SK-N-SH (cell line): ENCODE results near the gene CYP4F12. TPM values are rescaled to one million over a fixed set of nuclear protein-coding genes. Genes with fewer than 3 reads are reported as not detected.

Experiments
- CTCF ChIA-PET: fragments of 300-600, 350-600 bp; formaldehyde crosslinking; extraction: SDS; loops from one replicate; lab custom pipeline; 2021; lab: Yijun Ruan, JAX
- POLR2A ChIA-PET: fragments of 350-600 bp; sonication (Branson Sonifier 250); formaldehyde crosslinking; extraction: SDS; loops from one replicate; lab custom pipeline; 2020; ENCODE audit warnings: antibody characterized with exemption, inconsistent platforms; lab: Yijun Ruan, JAX
- DNase-seq: peaks from one replicate; pipeline ENCODE4 v3.0.0; 2012
- H2AFZ ChIP-seq: fragments of 200-600 bp; sonication (generic); 2 replicates; pipeline ENCODE4 v1.8.1; 2016; ENCODE audit warnings: antibody characterized with exemption, mild to moderate bottlenecking, low read depth
- H3F3A ChIP-seq: fragments of 200-600 bp; sonication (generic); replicated peaks from 2 replicates; pipeline ENCODE3; 2016; ENCODE audit warnings: antibody characterized with exemption, mild to moderate bottlenecking; ENCODE audit not compliant: insufficient read depth
- H3K27ac ChIP-seq, 2 experiments: fragments of 200-500 bp in 1 of 2; fragments of 200-600 bp in 1 of 2; sonication (Bioruptor generic) in 1 of 2; sonication (generic), shearing (Covaris generic) in 1 of 2; 2 replicates each; pipeline versions ENCODE4 v1.5.1 to v1.6.1; 2014 to 2016; ENCODE audit warnings: low read depth in 2 of 2, inconsistent platforms in 1 of 2, low read length in 1 of 2, mild to moderate bottlenecking in 1 of 2, mixed read lengths in 1 of 2
- H3K27me3 ChIP-seq: fragments of 200-600 bp; sonication (generic), shearing (Covaris generic); 2 replicates; pipeline ENCODE4 v1.6.1; 2016; ENCODE audit warnings: mixed run types; ENCODE audit not compliant: insufficient read depth
- H3K36me3 ChIP-seq, 2 experiments: fragments of 200-500 bp in 1 of 2; fragments of 200-600 bp in 1 of 2; sonication (Bioruptor generic) in 1 of 2; sonication (generic) in 1 of 2; replicated peaks in 1 of 2; 2 replicates each; pipeline versions ENCODE3 to v1.5.1; 2014 to 2016; ENCODE audit warnings: low read length in 1 of 2, mild to moderate bottlenecking in 1 of 2; ENCODE audit not compliant: insufficient read depth in 2 of 2, control insufficient read depth in 1 of 2
- H3K4me1 ChIP-seq, 2 experiments: fragments of 200-500 bp in 1 of 2; fragments of 200-600 bp in 1 of 2; sonication (Bioruptor generic) in 1 of 2; sonication (generic), shearing (Covaris generic) in 1 of 2; 2 replicates each; pipeline versions ENCODE4 v1.5.1 to v1.6.1; 2014 to 2016; ENCODE audit warnings: low read depth in 1 of 2, low read length in 1 of 2, mixed run types in 1 of 2; ENCODE audit not compliant: insufficient read depth in 2 of 2, control insufficient read depth in 1 of 2
- H3K4me2 ChIP-seq: fragments of 200-600 bp; sonication (generic), shearing (Covaris generic); 2 replicates; pipeline ENCODE4 v1.6.1; 2017; ENCODE audit warnings: mixed run types
- H3K4me3 ChIP-seq, 2 experiments: fragments of 200-500 bp in 1 of 2; fragments of 200-600 bp in 1 of 2; sonication (Bioruptor generic) in 1 of 2; sonication (generic), shearing (Covaris generic) in 1 of 2; 2 replicates each; pipeline versions ENCODE4 v1.5.1 to v1.8.1; 2014 to 2016; ENCODE audit warnings: low read depth in 2 of 2, inconsistent platforms in 1 of 2, low read length in 1 of 2, mild to moderate bottlenecking in 1 of 2, mixed read lengths in 1 of 2, moderate library complexity in 1 of 2
- H3K79me2 ChIP-seq: fragments of 200-600 bp; sonication (generic); 2 replicates; pipeline ENCODE4 v1.8.1; 2017; ENCODE audit warnings: mild to moderate bottlenecking; ENCODE audit not compliant: insufficient read depth
- H3K9ac ChIP-seq: fragments of 200-600 bp; sonication (generic); 2 replicates; pipeline ENCODE4 v1.6.1; 2017; ENCODE audit warnings: mixed run types
- H3K9me2 ChIP-seq: fragments of 200-600 bp; sonication (generic); 2 replicates; pipeline ENCODE4 v1.6.1; 2017; ENCODE audit warnings: mixed run types
- H3K9me3 ChIP-seq: fragments of 200-600 bp; sonication (generic); 2 replicates; pipeline ENCODE4 v1.6.1; 2017; ENCODE audit warnings: mixed run types, mild to moderate bottlenecking, moderate library complexity
- H4K20me1 ChIP-seq: fragments of 200-600 bp; sonication (generic); 2 replicates; pipeline ENCODE4 v1.6.1; 2017; ENCODE audit warnings: mild to moderate bottlenecking, mixed run types; ENCODE audit not compliant: insufficient read depth
- CHD2 ChIP-seq: fragments of 150-350 bp; IDR thresholded peaks from 2 replicates; pipeline ENCODE4 v1.6.1; 2018; ENCODE audit warnings: low read length; ENCODE audit not compliant: partially characterized antibody
- EP300 ChIP-seq, 2 experiments: IDR thresholded peaks; 2 replicates each; pipeline versions ENCODE4 v1.4.0 to v1.6.1; 2012; ENCODE audit warnings: borderline replicate concordance in 1 of 2, low read depth in 1 of 2, low read length in 1 of 2
- EZH2phosphoT487 ChIP-seq: fragments of 200-600 bp; sonication (generic); IDR thresholded peaks from 2 replicates; pipeline ENCODE4 v1.6.1; 2017; ENCODE audit warnings: low read depth, mixed run types, mild to moderate bottlenecking, antibody characterized with exemption, moderate library complexity, borderline replicate concordance
- FOSL2 ChIP-seq: IDR thresholded peaks from 2 replicates; pipeline ENCODE4 v1.4.0; 2012; ENCODE audit warnings: low read depth, mild to moderate bottlenecking, moderate library complexity, borderline replicate concordance
- GATA2 ChIP-seq: sonication (generic); formaldehyde crosslinking; IDR thresholded peaks from 2 replicates; pipeline ENCODE4 v1.5.0; 2020; ENCODE audit warnings: mild to moderate bottlenecking, missing genetic modification reagents
- IRF3 ChIP-seq: fragments of 150-350 bp; IDR thresholded peaks from 2 replicates; pipeline ENCODE4 v1.6.1; 2016; ENCODE audit warnings: mild to moderate bottlenecking, low read depth, low read length
- MAX ChIP-seq: IDR thresholded peaks from 2 replicates; pipeline ENCODE4 v1.4.0; 2012; ENCODE audit warnings: low read depth
- NFIC ChIP-seq: IDR thresholded peaks from 2 replicates; pipeline ENCODE4 v1.4.0; 2012; ENCODE audit warnings: borderline replicate concordance
- NRF1 ChIP-seq: IDR thresholded peaks from 2 replicates; pipeline ENCODE4 v1.6.1; 2012; ENCODE audit warnings: low read depth, mild to moderate bottlenecking, low read length
- PBX3 ChIP-seq: IDR thresholded peaks from 2 replicates; pipeline ENCODE4; 2012
- RAD21 ChIP-seq: IDR thresholded peaks from 2 replicates; pipeline ENCODE4 v1.6.1; 2012; ENCODE audit warnings: mild to moderate bottlenecking, low read length
- RCOR1 ChIP-seq: fragments of 150-350 bp; IDR thresholded peaks from 2 replicates; pipeline ENCODE4 v1.6.1; 2017; ENCODE audit warnings: antibody characterized with exemption, low read length
- RXRA ChIP-seq: IDR thresholded peaks from 2 replicates; pipeline ENCODE4 v1.4.0; 2012; ENCODE audit warnings: low read depth, mild to moderate bottlenecking, borderline replicate concordance
- TAF1 ChIP-seq: IDR thresholded peaks from 2 replicates; pipeline ENCODE4 v1.6.1; 2012; ENCODE audit warnings: low read depth, mild to moderate bottlenecking, low read length, moderate library complexity, borderline replicate concordance
- TEAD4 ChIP-seq: IDR thresholded peaks from 2 replicates; pipeline ENCODE4 v1.4.0; 2012; ENCODE audit warnings: mild to moderate bottlenecking, borderline replicate concordance; ENCODE audit not compliant: insufficient read depth
- ZBTB33 ChIP-seq: IDR thresholded peaks from 2 replicates; pipeline ENCODE4 v1.4.0; 2012; ENCODE audit warnings: low read depth, borderline replicate concordance
- WGBS: methylation state at CpG from one replicate; pipeline ENCODE4 v1.1.6; 2017; ENCODE audit warnings: low lambda C conversion rate; 5-methylcytosine and 5-hydroxymethylcytosine counted together
- polyA plus RNA-seq, 3 experiments: library from polyadenylated mRNA; depleted of rRNA; stranded (reverse); fragments of >200 nt; gene quantifications; 2 replicates each; pipeline ENCODE4 v1.2.3, GENCODE V29; 2012
- TF ChIP-seq, protein P1 (sequence below): IDR thresholded peaks from 2 replicates; pipeline ENCODE4 v1.4.0; 2012; ENCODE audit warnings: low read depth, borderline replicate concordance

Gene CYP4F12
- polyA plus RNA-seq, 1 of the 3 experiments (the other 2 are of a cell fraction) = not detected

DNA sequence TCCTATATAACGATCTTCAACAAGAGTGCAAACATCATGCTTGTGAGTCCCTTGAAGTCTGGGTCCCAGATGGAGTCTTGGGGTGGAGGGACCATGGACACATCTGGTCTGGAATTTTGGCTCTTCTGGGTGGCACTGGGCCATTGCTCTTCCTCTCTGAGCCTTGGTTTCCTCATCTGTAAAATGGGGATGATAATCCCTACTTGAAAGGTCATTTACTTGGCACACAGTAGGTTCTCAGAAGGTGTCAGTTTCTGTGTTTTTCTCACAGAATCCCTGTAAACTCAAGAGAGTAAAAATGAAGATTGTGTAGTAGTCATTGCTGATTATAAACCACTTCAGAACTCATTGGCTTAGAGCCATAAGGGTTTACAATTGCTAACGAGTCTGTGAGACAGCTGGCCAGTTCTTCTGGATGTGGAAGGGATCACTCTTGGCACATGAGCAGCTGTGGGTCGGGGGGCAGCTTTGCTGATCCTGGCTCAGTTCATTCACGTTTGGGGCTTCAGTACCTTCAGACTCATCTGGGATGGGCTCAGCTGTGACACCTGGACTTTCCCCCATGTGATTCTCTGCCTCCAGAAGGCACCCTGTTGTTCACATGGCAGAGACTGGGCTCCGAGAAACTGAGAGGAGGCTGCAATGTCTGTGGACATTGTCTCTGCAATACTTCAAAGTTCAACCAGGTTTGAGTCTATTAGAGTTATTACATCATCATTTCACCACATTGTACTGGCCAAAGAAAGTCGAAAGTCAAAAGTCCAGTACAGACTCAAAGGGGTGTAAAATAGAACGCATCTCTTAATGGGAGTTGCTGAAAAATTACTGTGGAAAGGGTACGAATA lies 7.8 kb downstream of the CYP4F12 start:
- H4K20me1 ChIP-seq = no peaks in the 10 kb centered on the region
- no peaks in the 10 kb centered on the region for H3K9me2 ChIP-seq
- no peaks in the 10 kb centered on the region for H3K36me3 ChIP-seq
- no peak overlapping the region for H3K9ac ChIP-seq
- no peak overlapping the region for H3K4me2 ChIP-seq
- H2AFZ ChIP-seq = no peak overlapping the region
- H3K27ac ChIP-seq = no peak overlapping the region
- CTCF ChIA-PET = no interaction called here
- H3F3A ChIP-seq = no peaks in the 10 kb centered on the region
- DNase-seq = no peak
- 1% methylated on average over 7 of the region's 8 CpGs for WGBS
- H3K4me3 ChIP-seq = no peak overlapping the region
- H3K9me3 ChIP-seq = no peaks in the 10 kb centered on the region
- H3K79me2 ChIP-seq = no peaks in the 10 kb centered on the region
- POLR2A ChIA-PET = no interaction called here
- TF ChIP-seq TEAD4 (no peak), IRF3 (no peak), NRF1 (no peak), NFIC (no peak), PBX3 (no peak), FOSL2 (no peak), EP300 (IDR thresholded peaks at IDR 0.05; ENCODE audit: borderline replicate concordance in 1 of 2, low read depth in 1 of 2, low read length in 1 of 2) (no peak), EZH2phosphoT487 (no peak), MAX (no peak), TAF1 (no peak)
- H3K4me1 ChIP-seq = no peaks in the 10 kb centered on the region
- no peaks in the 10 kb centered on the region for H3K27me3 ChIP-seq

DNA sequence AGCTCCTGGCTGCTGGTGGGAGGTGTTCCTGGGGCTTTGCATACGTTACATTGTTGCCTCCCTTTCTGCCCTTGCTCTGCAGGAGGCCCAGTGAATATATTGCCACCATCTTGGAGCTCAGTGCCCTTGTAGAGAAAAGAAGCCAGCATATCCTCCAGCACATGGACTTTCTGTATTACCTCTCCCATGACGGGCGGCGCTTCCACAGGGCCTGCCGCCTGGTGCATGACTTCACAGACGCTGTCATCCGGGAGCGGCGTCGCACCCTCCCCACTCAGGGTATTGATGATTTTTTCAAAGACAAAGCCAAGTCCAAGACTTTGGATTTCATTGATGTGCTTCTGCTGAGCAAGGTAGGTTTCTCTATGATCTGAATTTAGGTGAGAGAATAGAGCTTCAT lies 10.5 kb downstream of the CYP4F12 start:
- no peak overlapping the region for H3K4me3 ChIP-seq
- TF ChIP-seq RXRA = no peak
- no peak for TF ChIP-seq RCOR1
- TF ChIP-seq, protein P1, sequence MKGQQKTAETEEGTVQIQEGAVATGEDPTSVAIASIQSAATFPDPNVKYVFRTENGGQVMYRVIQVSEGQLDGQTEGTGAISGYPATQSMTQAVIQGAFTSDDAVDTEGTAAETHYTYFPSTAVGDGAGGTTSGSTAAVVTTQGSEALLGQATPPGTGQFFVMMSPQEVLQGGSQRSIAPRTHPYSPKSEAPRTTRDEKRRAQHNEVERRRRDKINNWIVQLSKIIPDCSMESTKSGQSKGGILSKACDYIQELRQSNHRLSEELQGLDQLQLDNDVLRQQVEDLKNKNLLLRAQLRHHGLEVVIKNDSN = no peak
- TF ChIP-seq MAX = no peak
- TF ChIP-seq NRF1 = no peak
- TF ChIP-seq TEAD4 = no peak
- TF ChIP-seq FOSL2 = no peak
- no peak for TF ChIP-seq CHD2
- no peak for TF ChIP-seq IRF3
- no peak for TF ChIP-seq ZBTB33
- TF ChIP-seq GATA2 (CRISPR knock-in tag) = no peak
- TF ChIP-seq RAD21 = no peak

More for the DNA sequence above, 10.5 kb downstream of the CYP4F12 start:
- 26% methylated on average over 10 of the region's 10 CpGs for WGBS
- Histone ChIP-seq H3K36me3 (no peaks in the 10 kb centered on the region), H2AFZ (no peak overlapping the region), H3F3A (no peaks in the 10 kb centered on the region), H3K9ac (no peak overlapping the region), H3K27me3 (no peaks in the 10 kb centered on the region), H3K4me1 (no peaks in the 10 kb centered on the region), H3K9me2 (no peaks in the 10 kb centered on the region), H3K4me2 (no peak overlapping the region), H3K79me2 (no peaks in the 10 kb centered on the region), H3K27ac (no peak overlapping the region), H3K9me3 (no peaks in the 10 kb centered on the region), H4K20me1 (no peaks in the 10 kb centered on the region)
- no peak for DNase-seq
- CTCF ChIA-PET = no interaction called here
- POLR2A ChIA-PET = no interaction called here
